Stimulated activated CD4-positive, alpha-beta T cell treated with anti-CD3 and anti-CD28 coated beads, Interleukin-1b, Interleukin-23, amount 100 ng/mL, for 48 hours (primary cell): ENCODE results near the gene STRA8.

Experiments
- DNase-seq: peaks from one replicate; pipeline ENCODE4 v3.0.0-alpha.2; 2020

STRA8 gene

DNA sequence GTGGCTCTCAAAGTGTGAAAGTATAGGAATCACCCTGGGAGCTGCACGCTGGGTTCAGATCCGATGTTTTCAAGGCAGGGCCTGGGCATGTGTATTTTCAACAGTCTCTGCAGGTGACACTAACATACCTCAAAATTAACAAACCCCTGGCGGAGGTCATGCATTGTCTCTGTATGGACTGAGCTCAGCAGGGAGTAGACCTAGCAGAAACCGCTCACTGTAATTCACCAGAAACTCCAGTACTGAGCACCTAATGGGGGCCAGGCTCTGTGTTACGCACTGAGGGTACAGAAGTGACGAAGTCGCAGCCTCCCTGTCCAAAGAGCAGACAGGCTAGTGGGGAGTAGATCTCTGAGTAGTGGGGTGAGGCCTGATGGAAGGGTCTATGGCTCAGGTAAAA, 5.6 kb downstream of the STRA8 start:
- no peak for DNase-seq

DNA sequence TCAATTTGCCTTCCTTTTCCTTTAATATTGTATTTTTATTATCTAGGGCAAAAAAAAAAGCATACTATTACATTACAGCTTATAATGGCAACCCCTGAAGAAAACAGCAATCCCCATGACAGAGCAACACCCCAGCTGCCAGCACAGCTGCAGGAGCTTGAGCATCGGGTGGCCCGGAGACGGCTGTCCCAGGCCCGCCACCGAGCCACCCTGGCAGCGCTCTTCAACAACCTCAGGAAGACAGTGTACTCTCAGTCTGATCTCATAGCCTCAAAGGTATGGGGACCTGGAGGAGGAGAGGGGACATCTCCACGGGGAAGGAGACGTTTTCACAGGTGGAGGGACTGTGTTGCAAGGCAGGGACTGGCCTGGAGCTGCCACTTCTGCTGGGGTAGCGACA, 6.8 kb downstream of the STRA8 start:
- no peak for DNase-seq

DNA sequence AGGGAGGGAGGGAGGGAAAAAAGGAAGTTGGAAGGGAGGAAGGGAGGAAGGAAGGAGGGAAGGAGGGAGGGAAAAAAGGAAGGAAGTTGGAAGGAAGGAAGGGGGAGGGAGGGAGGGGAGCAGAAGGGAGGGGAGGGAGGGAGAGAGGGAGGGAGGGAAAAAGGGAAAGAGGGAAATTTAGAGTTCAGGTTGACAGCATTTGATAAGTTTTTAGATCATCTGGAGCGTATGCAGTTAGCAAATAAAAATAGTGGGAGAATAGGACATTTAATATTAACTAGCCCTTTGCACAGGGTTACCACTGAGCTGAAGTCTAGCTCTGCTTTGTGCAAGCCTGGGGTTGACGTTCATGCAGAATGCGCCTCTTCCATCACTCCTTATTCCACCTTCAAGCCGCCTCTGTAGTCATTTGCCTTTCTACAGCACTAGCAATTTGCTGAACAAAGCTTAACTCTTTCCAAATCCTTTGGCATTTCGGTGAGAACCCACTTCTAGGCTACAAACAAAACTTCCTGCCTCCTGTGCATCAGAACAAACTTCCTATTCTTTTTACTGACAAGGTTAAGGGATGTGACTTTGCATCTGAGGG, 8.6 kb downstream of the STRA8 start:
- no peak for DNase-seq

DNA sequence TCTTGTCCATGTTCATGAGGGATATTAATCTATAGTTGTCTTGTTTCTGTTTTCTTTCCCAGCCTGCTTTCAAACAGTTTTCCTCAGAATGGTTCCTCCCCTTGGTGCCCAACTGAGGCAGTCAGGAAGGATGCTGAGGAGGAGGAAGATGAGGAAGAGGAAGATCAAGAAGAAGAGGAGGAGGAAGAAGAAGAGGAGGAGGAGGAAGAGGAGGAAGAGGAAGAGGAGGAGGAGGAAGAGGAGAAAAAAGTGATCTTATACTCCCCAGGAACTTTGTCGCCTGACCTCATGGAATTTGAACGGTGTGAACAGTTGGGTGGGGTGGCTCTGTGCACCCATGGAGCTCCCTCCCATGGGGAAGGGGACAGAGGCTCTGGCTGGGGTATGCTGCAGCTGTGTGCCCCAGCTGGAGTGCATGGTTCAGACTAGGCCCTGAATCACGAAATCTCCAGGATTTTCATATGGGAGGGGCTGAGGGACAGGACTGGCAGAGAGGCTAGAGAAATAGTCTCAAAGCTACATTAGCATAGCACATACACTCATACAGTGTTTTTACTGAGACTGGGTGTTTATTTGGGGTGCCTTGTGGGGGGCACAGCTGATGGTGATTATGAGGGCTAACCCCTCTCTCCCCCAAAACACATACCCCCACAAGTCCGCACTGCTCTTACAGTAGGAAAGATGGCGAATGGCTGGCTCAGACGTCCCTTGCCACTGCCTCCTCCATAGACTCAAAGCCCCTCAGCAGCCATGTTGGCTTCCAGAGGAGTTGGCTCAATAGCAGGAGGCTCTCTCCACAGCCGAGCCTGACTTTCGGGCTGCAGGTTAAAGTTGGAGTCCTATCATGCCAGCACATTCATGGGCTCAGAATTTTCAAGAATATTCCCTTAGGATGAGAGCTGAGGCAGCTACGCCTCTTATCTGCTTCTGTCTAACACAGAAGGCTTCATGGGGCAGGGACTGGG, 11.9 kb downstream of the STRA8 start:
- DNase-seq, result no peak

DNA sequence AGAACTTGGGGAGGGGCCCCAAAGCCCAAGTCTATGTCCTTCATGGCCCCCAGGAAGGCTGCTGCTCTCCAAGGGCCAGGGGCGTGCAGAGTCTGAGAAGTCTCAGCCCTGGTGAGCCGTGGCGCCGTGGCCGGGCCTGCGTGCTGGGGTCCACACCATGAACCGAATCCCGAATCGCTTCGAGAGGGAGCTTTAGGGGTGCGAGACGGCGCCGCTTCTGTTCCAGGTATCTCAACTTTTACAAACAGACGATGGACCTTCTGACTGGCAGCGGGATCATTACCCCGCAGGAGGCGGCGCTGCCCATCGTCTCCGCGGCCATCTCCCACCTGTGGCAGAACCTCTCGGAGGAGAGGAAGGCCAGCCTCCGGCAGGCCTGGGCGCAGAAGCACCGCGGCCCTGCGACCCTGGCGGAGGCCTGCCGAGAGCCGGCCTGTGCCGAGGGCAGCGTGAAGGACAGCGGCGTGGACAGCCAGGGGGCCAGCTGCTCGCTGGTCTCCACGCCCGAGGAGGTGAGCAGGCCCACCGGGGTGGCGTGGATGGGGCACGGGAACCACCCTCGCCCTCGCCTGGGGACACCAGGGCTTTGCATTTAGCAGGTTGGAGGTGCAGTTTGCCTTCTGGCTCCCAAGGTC, 12.7 kb downstream of the STRA8 start:
- DNase-seq, result no peak

DNA sequence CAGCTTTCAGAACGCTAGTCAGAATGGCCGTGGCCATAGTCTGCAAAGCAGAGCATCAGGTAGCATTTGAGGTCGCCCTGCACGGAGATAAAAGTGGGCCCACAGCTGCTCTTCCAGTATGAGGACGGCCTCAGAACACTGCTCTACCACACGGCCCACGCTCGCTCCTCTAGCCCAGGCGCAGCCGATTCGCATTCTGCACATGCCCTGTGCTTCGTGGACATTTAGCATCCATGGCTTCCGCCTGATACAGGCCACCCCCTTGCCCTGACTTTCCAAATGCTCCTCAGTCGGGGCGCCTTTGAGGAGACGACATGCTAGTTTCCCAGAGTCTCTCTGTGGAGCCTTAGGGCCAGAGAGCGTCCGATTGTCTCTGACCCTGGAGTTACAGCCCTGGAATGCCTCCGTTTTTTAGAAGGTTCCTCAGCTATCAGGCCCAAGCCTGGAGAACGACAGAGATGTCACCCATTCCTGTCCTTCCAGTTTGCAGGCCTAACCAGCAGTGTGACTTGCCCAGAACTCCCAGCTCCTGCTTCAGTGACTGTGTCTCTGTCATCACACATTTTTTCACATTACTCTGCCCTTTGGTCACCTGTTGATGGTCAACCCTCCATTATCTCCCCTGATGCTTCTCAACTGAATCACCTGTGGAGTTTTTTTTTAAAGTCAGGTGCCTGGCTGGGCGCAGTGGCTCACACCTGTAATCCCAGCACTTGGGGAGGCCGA, 14.3 kb downstream of the STRA8 start:
- no peak for DNase-seq

DNA sequence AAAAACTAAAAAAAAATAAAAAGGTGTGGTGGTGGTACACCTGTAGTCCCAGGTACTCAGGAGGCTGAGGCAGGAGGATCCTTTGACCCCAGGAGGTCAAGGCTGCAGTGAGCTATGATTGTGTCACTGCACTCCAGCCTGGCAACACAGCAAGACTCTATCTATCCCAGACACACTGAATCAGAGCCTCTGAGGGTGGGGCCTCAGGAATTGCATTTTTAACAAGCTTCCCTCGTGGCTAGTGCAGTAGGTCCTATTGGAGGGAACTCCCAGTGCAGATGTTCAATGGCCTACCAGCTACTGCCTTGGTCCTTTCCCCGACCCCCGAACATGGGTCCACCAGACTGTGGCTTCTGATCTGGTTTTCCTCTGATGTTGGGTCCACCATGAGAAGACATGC, 14.9 kb downstream of the STRA8 start:
- DNase-seq, result no peak

DNA sequence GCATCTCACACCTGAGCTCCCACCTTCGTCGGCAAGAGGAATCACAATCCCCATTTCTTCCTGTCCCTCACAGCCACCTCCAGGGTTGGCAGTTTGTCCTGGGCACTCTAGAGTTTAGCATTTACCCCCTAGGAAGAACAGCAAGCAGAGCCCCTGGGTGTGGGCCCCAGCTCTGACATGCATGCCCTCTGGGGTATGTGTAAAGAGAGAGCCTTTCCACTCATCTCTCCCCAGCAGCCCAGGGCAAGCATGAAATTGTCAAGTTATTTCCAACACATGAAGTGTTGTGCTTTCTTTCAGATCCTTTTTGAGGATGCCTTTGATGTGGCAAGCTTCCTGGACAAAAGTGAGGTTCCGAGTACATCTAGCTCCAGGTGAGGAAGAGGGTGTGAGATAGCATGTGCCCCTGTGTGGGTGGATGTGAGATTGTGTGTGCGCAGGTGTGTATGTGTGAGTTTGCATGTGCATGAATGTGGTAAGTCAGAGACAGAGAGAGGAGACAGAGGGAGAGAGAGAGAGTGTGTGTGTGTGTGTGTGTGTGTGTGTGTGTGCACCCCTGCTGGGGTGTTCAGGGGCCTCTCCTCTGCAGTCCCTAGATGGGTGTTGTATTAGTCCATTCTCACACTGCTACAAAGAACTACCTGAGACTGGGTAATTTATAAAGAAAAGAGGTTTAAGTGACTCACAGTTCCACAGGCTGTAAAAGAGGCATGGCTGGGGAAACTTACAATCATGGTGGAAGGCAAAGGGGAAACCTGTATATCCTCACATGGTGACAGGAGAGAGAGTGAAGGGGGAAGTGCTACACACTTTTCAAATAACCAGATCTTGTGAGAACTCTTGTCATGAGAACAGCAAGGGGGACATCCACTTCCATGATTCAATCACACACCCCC, 18.1 kb downstream of the STRA8 start:
- DNase-seq, result peak; percentile 27

DNA sequence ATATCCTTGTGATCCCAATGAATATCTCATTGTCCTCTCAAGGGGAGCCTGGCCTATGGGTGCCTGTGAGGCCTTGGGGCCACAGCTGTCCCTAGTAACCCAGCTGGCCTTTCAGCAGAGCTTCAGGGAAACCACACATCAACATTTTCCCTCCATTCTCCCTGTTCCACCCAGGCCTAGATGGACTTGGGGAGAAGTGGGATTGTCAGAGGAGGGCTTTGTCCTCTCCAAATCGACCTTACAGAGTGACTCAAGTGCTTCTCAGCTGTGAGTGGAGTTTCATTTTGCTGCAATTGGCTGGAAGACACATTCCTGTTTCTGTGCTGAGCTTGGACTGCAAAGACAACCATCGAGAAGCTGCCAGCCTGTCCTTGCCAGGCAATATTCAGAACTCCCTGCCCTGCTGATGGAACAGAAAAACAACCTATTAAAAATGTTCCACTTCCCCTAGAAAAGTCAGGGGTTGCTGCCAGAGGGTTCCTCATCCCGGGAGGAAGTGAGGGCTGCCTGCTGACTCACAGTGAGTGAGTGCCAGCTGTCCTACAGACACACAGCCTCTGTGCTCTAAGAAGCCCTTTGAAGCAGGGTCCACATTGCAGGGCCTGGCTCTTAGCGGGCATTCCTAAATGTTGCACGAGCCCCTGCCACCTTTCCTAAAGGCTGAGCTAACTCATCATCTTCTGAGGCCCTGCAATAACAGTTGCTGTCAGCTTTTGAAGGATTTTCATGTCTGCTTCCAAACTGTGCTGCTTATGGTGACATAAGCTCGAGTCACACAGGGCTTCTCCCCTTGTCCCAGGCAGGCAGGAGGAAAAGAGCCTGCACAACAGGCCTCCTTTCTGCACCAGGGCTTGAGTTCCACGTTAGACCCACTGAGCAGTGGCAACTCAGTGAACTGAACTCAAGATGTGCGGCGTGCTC, 20.5 kb downstream of the STRA8 start:
- DNase-seq, result no peak

DNA sequence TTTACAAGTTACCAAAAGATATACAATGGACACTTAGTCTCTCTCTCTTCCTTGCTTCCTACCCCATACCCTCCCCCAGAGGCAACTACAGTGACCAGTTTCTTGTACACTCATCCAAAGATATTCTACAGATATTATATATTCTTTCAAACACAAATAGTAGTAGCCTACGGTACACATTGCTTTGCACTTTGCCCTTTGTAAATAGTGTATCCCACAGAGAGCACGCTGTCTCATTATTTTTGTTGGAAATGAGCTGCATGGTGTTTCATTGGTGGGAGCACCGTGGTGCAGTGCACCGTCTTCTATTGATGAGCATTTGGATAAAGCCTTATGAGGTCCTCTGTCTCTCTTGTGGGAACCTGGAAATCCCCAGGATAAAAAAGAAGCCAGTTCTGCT, 24.2 kb downstream of the STRA8 start:
- no peak for DNase-seq

DNA sequence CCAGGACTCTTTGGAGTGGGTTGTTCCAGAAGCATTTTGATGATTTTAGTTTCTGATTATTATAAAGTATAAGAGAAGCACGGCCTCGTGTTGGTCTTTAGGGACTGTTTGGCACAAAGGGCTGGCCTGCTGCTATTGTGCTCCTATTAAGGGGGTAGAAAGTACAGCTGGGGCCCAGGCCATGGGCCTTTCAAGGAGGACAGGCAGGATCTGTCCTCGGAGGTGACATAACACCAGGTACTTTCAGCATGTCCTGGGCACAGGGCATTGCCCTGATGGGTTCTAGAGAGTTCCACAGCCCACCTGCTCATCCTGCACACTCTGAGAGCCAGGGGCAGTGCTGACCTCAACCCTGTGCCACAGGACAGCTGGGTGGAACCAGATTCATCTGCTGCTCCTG, 24.9 kb downstream of the STRA8 start:
- no peak for DNase-seq

DNA sequence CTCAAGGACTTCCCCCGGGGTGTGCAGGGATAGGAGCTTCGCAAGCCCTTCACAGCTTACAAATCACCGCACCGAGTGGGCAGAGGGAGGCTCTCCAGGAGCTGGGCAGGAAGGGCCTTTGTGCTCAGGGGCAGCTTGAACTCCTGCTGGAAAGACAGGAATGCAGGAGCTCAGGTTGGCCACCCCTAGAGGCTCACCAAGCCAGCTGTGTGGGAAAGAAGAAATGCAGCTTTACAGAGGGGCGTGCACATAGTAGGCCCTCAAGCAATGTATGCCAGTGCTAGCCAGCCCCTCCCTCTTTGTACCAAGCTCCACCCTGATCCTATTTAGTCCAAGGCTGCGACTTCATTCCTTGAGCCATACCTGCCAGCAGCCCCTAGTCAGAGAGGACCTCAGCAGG, 26.1 kb downstream of the STRA8 start:
- DNase-seq, result no peak

DNA sequence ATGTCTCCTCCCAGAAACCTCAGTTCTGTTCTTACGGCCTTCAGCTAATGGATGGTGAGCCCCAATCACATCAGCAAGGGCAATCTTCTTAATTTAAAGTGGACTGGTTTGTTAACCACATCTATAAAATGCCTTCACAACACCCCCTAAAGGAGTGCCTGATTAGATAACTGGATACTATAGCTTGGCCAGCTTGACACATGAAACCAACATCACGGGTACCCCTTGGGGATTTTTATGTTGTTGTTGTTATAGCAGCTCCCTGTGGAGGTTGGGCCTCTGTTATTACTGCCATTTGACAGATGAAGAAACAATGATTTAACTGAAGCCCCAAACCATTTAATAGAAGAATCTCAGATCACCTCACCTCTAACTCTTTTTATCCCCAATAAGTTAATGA, 26.8 kb downstream of the STRA8 start:
- no peak for DNase-seq

DNA sequence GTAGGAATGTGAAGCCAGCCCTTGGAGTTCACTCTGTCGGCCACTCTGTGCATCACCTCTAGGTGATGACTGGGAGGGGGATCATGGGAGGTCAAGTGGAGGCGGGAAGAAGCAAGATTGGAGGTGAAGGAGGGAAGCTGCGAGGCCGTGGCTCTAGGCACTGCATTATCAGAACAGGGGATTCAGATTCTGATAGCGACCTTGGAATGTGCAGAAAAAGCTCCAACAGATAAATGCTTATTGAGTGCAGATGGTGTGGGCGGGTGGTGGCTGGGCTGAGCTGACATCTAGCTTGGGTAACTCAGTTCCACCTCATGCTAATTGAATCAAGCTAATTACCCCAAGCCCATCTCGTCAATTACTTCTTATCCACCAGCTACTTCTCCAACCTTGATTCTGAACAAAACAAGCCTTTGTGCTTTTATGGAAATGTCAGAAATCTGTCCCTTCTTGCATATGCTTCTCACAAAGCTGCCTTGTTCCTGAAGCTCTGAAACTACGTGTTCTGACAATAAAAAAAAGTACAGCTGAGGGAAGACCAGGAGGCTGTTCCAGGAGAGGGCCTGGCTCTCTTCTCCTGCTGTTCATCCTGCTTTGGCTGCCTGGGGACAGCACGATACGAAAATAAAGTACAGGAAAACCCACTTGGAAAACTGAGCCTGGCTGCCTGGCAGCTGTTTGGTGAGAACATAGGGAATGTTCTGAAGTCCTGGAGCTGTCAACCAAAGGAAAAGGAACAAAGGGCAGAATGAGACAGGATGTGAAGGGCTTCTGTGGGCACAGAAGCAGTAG, 27.5 kb downstream of the STRA8 start:
- DNase-seq, result no peak

DNA sequence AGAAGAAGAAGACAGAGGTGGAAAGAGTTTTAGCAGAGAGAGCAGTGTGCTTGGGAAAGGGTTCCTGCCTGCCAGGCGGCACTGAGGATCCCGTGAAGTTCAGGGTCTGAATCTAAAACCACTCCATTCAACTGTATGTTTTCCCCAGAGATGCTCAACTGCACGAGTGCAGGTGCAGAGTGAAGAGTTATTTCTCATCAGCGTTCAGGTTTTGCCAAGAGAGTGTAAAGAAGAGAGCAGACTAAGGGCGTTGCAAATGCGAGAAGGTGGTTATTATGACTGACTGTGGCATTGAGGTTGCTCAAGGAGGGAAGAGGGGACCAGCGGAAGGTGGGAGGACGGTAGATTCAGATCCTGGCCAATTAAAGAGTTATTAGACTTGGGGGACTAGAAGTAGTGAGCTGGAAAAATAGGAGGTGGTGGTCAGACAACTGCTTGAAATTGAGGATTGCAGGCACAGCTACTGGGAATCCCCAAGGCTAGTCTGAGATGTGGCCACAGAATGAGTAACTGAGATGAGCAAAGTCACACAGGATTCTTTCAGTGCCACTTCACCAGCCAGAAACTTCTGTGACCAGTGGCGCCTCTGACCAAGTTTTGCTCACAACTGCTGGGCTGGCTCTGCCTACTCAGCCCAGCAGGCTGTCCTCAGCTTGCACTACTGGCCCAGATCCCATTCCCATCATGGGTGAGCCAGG, 29.1 kb downstream of the STRA8 start:
- no peak for DNase-seq

DNA sequence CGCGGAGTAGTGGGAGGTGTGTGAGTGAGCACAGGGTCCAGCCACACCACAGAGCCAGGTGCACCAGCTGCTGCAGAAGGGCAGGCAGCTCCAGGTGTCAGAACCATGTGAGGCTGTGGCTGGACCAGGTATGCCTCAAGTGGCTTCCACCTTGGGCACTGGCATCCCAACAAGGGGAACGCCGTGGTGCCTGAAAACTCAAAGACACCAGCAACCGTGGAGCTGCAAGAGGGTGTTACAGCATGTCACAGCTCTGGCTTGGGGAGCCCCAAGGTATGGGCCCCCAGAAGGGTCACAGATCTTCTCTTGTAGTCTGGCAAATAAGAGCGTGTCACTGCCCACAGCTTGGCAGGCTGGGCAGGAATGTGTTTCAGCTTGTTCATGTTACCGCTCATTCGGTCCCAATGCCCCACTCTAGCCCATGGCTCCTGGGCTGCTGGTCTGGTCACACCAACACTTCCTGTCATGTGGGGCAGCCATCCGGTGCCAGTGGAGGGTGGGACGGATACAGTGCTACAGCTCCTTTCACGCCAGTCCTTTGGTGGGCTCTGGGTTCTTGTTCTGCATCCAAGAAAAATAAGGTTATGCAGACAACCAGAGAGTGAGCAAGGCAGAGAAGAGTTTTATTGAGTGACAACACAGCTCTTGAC, 29.8 kb downstream of the STRA8 start:
- no peak for DNase-seq

DNA sequence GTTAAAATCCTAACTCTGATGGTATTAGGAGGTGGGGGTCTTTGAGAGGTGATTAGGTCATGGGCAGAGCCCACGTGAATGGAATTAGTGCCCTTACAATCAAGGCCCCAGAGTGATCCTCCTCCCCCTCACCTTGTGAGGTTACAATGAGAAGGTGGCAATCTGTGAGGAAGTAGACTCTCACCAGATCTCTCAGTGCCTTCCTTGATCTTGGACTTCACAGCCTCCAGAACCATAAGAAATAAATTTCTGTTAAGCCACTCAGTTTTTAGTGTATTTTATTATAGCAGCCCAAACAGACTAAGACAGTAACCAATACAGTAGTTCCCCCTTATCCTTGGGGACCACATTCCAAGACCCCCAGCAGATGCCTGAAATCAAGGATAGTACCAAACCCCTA, 32.0 kb downstream of the STRA8 start:
- no peak for DNase-seq

DNA sequence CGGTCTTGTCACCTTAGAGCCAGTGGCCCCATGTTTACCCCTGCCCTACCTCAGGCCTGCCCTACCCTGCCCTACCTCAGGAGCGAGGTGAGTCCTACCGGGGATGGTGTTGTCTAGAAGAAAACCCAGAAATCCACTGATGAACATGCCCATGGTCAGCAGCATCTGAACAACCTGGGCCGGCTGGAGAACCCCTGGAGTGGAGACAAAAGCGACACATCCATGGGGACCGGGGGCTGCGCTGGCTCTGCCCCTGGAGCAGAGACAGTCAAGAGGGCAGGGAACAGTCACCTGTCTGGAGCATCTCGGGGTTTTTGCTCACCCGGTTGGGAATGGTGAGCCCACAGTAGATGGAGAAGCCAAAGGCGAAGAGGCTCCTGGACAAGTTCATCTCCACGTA, 36.3 kb downstream of the STRA8 start:
- DNase-seq, result no peak

DNA sequence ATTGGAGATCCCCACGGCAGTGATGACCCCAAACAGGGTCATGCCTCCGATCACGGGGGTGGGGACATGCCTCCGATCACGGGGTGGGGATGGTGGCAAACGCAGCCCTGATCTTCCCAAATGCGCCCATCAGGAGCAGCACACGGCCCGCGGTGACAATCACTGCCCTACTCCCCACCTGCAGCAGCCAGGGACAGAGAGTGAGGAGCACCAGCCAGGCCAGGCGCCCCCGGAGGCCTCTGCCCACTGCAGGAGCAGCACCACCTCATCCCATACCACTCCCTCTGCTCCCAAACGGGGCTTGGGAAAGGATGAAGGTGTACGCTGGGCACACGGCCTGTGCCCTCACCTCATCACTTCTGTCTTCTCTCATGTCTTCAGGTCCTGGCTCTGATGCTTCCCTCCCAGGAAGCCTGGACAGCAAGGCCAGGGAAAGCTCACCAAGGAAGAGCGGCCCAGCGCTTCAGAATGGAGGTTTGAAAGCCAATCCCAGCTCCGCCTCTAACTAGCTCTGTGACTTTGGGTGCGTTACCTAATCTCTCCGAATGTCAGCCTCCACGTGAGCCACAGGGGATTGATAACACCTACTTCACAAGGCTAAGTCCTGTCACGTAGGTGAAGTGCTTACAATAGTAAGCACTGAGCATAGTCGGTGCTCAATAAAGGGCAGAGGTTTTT, 37.1 kb downstream of the STRA8 start:
- no peak for DNase-seq
